Activated CD8-positive, alpha-beta T cell treated with anti-CD3 and anti-CD28 coated beads for 36 hours (primary cell): ENCODE data around the gene C3orf33. TPM values are rescaled to one million over a fixed set of nuclear protein-coding genes. Genes with fewer than 3 reads are reported as not detected.

Source experiments
- ATAC-seq: fragments of 200-7000 bp; cut with Tn5 transposase; one replicate; pipeline ENCODE4 v1.10.0; 2021; ENCODE audit warnings: mild to moderate bottlenecking, moderate library complexity
- CTCF ChIA-PET: fragments of 350-600 bp; sonication (Branson Sonifier 250); formaldehyde crosslinking; loops from one replicate; lab custom pipeline; 2021; ENCODE audit warnings: antibody characterized with exemption; lab: Charles Lee
- POLR2A ChIA-PET: fragments of 350-600 bp; sonication (Branson Sonifier 250); formaldehyde crosslinking; loops from one replicate; lab custom pipeline; 2021; ENCODE audit warnings: antibody characterized with exemption; lab: Charles Lee
- DNase-seq: peaks from one replicate; pipeline ENCODE4 v3.0.0-alpha.2; 2020
- H3K27ac Mint-ChIP-seq: one replicate; pipeline ENCODE4 v1.8.0; 2021; ENCODE audit warnings: mild to moderate bottlenecking, mixed read lengths
- H3K27me3 Mint-ChIP-seq: one replicate; pipeline ENCODE4 v1.8.0; 2021; ENCODE audit warnings: mixed read lengths
- H3K36me3 Mint-ChIP-seq: one replicate; pipeline ENCODE4 v1.8.0; 2021; ENCODE audit warnings: low read depth, mixed read lengths
- H3K4me1 Mint-ChIP-seq: one replicate; pipeline ENCODE4 v1.8.0; 2021; ENCODE audit warnings: low read depth, mixed read lengths
- H3K4me3 Mint-ChIP-seq: one replicate; pipeline ENCODE4 v1.8.0; 2021; ENCODE audit warnings: mild to moderate bottlenecking, moderate library complexity, mixed read lengths
- H3K9me3 Mint-ChIP-seq: one replicate; pipeline ENCODE4 v1.8.0; 2021; ENCODE audit warnings: mixed read lengths
- intact Hi-C: fragments of 100-400 bp; cut with micrococcal nuclease; formaldehyde crosslinking; loops from one replicate; pipeline ENCODE4 v1.10.0; 2022
- total RNA-seq, 2 experiments: library from RNA; stranded (reverse); gene quantifications; one replicate each; pipeline ENCODE4 v1.2.3, GENCODE V29; 2021
- TF ChIP-seq, protein P1 (sequence below): fragments of 200-600 bp; IDR thresholded peaks from one replicate; pipeline ENCODE4 v1.8.0; 2022; ENCODE audit warnings: antibody characterized with exemption, mild to moderate bottlenecking

The C3orf33 gene
- total RNA-seq, 2 experiments from 2014 or later: 2.4 to 3.6 TPM

DNA sequence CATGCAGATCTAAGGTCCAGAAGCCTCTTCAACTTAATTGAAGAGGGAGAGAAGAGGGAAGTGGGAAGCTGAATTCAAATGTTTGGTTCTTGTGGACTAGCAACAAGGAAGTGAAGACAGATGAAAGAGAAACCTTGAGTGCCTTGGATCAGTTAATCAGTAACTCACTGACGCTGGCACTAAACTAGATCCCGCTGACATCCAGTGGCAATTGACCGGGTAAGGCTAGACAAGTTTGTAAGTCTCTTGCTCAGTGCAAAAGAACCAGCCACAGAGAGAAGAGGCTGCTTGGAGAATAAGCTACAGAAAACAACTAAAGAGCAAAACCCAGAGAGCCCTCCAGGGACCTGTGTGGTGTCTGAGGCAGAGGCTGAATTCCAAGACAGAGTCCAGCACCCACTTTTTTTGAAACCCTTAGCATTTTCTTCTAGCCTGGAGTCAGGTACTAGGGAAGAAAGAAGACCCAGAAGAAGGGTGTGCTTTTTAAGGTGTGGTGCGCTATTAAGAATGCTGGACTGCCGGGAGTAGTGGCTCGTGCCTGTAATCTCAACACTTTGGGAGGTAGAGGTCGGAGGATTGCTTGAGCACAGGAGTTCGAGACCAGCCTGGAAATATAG, 68.1 kb downstream of the C3orf33 start:
- ATAC-seq (no peak), DNase-seq (no peak)
- H3K9me3 Mint-ChIP-seq: no peaks in the 10 kb centered on the region
- peaks cover 25% of the 10 kb centered on the region for H3K27me3 Mint-ChIP-seq
- H3K36me3 Mint-ChIP-seq: no peaks in the 10 kb centered on the region
- TF ChIP-seq, protein P1, sequence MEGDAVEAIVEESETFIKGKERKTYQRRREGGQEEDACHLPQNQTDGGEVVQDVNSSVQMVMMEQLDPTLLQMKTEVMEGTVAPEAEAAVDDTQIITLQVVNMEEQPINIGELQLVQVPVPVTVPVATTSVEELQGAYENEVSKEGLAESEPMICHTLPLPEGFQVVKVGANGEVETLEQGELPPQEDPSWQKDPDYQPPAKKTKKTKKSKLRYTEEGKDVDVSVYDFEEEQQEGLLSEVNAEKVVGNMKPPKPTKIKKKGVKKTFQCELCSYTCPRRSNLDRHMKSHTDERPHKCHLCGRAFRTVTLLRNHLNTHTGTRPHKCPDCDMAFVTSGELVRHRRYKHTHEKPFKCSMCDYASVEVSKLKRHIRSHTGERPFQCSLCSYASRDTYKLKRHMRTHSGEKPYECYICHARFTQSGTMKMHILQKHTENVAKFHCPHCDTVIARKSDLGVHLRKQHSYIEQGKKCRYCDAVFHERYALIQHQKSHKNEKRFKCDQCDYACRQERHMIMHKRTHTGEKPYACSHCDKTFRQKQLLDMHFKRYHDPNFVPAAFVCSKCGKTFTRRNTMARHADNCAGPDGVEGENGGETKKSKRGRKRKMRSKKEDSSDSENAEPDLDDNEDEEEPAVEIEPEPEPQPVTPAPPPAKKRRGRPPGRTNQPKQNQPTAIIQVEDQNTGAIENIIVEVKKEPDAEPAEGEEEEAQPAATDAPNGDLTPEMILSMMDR: no peak
- ChIA-PET CTCF (interaction anchor here (1.8 kb wide), 1 partner anchor 69 kb away, joined by 5 read pairs; no protein-coding TSS in a partner anchor), POLR2A (no interaction called here)
- H3K27ac Mint-ChIP-seq: no peak overlapping the region
- intact Hi-C loops: no loop called here
- H3K4me3 Mint-ChIP-seq: no peak overlapping the region
- no peaks in the 10 kb centered on the region for H3K4me1 Mint-ChIP-seq

DNA sequence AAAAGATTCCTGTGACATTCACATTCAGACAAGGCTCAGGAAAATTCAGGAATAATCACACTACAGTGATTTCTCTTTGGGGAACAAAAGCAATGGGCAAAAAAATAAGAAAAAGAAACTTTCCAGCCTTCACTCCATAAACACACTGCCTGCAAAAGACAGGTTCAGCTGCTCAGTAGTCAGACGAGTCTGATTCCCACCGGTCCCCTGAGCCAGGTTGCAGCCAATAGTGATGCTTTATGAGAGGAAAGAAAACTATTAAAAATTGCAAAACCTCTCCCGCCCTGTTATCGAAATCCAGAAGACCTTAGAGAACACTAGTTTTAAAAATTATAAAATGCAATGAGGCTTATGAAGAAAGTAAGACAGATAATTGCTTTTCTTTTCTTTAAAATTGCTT, 69.7 kb downstream of the C3orf33 start:
- POLR2A ChIA-PET: no interaction called here
- Mint-ChIP-seq H3K9me3 (no peaks in the 10 kb centered on the region), H3K36me3 (no peaks in the 10 kb centered on the region), H3K27ac (no peak overlapping the region), H3K4me1 (no peaks in the 10 kb centered on the region), H3K4me3 (no peak overlapping the region), H3K27me3 (peaks cover 19% of the 10 kb centered on the region)
- intact Hi-C loops: no loop called here
- ATAC-seq (no peak), DNase-seq (no peak)
- CTCF ChIA-PET: interaction anchor here (1.1 to 1.8 kb wide), 2 partner anchors 29 to 70 kb away, joined by 3 to 5 read pairs; no protein-coding TSS in a partner anchor
- TF ChIP-seq, protein P1: no peak

DNA sequence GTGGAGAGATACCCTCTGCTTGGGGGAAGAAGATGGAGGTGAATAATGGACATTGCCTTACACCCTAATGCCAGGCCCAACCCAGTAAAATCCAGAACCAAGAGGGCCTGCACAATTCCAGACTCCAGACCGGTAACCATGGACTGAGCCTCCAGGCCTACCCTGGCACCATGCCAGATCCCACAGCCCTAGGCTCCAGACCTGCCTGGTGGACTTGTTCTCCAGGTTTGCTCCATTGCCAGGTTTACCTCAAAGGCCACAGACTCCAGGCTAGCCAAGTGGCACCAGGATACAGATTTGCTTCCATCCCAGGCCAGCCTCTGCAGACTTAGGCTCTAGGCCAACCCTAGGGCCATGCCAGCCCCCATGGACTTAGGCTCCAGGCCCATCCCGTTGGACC, 75.2 kb downstream of the C3orf33 start:
- Mint-ChIP-seq H3K27ac (no peak overlapping the region), H3K4me1 (no peaks in the 10 kb centered on the region), H3K4me3 (no peak overlapping the region), H3K9me3 (no peaks in the 10 kb centered on the region), H3K36me3 (no peaks in the 10 kb centered on the region), H3K27me3 (peaks cover 10% of the 10 kb centered on the region)
- CTCF ChIA-PET: no interaction called here
- POLR2A ChIA-PET: no interaction called here
- ATAC-seq (no peak), DNase-seq (no peak)
- TF ChIP-seq, protein P1: no peak
- intact Hi-C loops: no loop called here

DNA sequence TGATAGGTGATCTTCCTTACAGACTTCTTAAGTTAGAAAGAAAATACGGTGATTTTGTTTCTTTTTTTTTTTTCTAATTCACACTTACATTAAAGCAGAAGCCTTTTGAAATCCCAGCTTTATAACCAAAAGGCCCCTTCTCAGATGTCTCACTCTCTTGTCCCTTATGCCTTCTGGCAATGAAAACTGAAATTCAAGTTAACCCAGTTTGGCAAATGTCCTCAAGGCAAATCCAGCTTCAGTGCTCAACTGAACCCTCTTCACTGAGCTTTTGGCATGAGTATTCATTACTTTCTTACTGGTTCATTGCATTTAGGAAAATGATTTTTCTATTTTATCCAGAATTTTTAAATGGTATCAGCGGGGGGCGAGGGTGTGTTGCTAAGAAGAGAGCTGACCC, 78.2 kb downstream of the C3orf33 start:
- Mint-ChIP-seq H3K27ac (no peak overlapping the region), H3K36me3 (no peaks in the 10 kb centered on the region), H3K27me3 (peaks cover 6% of the 10 kb centered on the region), H3K4me3 (no peak overlapping the region), H3K4me1 (no peaks in the 10 kb centered on the region), H3K9me3 (no peaks in the 10 kb centered on the region)
- ChIA-PET POLR2A (interaction anchor here (0.7 kb wide), 1 partner anchor 804 kb away, joined by 3 read pairs; no protein-coding TSS in a partner anchor), CTCF (no interaction called here)
- DNase-seq: no peak
- ATAC-seq: no peak
- TF ChIP-seq, protein P1: no peak
- intact Hi-C loops: no loop called here

DNA sequence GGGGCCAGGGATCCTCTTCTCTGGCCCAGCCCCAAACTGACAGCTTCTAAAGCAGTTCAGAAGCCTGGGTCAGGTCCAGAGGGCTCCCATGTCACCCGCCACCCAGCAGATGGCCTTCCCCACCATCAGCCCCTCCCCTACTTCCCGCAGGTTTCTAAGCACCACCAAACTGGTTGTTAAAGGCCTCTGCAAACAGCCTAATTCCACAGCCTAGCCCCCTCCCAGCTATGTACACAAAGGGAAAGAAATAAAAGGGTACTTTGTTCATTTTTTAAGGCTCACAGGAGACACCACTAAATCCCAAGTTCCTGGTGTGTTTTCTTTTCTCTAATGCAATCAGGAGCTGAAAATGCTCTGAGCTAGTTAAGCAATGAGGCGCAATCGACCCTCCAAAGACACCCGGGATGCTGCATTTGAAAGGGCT, 91.8 kb downstream of the C3orf33 start:
- DNase-seq: no peak
- intact Hi-C loops: no loop called here
- CTCF ChIA-PET: interaction anchor here (4.1 kb wide), 1 partner anchor 12 kb away, joined by 16 read pairs; no protein-coding TSS in a partner anchor
- H3K9me3 Mint-ChIP-seq: peaks cover 9% of the 10 kb centered on the region
- H3K27me3 Mint-ChIP-seq: no peaks in the 10 kb centered on the region
- ATAC-seq: no peak
- H3K36me3 Mint-ChIP-seq: no peaks in the 10 kb centered on the region
- POLR2A ChIA-PET: interaction anchor here (0.6 kb wide), 1 partner anchor 663 kb away, joined by 4 read pairs; no protein-coding TSS in a partner anchor
- H3K4me3 Mint-ChIP-seq: no peak overlapping the region
- TF ChIP-seq, protein P1: no peak
- H3K4me1 Mint-ChIP-seq: no peaks in the 10 kb centered on the region
- H3K27ac Mint-ChIP-seq: no peak overlapping the region

Other genes starting within 250 kb of the C3orf33 start
- under 1 TPM; 0.20 to 0.32 TPM for gene PLCH1, start 61.2 kb downstream of the C3orf33 start, total RNA-seq
- 10 to 100 TPM; 18.5 to 19.8 TPM for gene SLC33A1, start 48.1 kb upstream of the C3orf33 start, total RNA-seq
- gene GMPS, start 64.4 kb upstream of the C3orf33 start, total RNA-seq: 100 to 1,000 TPM; 143 to 148 TPM